ENCODE measurements around the gene PACS1.

PACS1 gene

DNA sequence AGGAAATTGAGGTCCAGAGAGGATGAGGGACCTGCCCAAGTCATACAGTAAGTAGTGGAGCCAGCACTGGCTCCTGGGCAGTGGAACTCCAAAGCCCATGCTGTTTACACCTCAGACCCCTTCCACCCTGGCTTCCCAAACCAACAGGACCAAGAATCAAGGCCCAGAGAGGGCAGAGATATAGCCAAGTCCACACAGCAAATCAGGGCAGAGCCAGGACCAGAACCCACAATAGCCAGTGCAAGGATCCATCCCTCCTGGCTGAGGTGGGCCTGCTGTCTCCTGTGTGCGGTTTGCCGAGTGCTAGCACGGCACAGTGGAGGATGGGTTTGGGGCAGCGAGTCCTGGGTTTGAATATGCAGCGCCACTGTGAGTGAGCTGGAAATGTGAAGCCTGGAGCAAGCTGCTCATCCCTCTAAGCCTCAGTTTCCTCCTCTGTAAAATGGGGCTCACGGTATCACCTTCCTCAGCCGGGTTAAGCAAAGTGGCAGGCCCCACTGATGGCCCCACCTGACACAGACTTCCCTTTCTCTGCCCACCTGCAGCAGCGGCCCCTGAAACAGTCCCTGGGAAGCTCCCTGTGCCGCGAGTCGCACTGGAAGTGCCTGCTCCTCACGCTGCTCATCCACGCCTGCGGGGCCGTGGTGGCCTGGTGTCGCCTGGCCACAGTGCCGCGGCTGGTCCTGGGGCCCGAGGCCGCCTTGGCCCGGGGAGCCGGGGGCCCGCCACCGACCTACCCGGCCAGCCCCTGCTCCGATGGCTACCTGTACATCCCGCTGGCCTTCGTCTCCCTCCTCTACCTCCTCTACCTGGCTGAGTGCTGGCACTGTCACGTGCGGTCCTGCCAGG is 223.9 kb downstream of the PACS1 start:
- Histone ChIP-seq H3K79me2 (ENCODE audit: control insufficient read depth, insufficient read depth, low read length) (no peaks in the 10 kb centered on the region), H3K4ac (ENCODE audit: low read depth, low read length) (no peak overlapping the region), H3K23ac (ENCODE audit: low read length) (no peak overlapping the region), H4K5ac (ENCODE audit: low read length) (no peak overlapping the region), H4K8ac (ENCODE audit: low read depth, low read length) (no peak overlapping the region), H2BK5ac (ENCODE audit: low read length) (no peak overlapping the region), H3K56ac (ENCODE audit: low read length) (no peak overlapping the region), H3K27ac (ENCODE audit: low read depth, low read length) (no peak overlapping the region), H2BK120ac (ENCODE audit: low read depth, low read length) (no peak overlapping the region), H3K27me3 (ENCODE audit: insufficient read depth, low read length, poor library complexity) (peaks cover 15% of the 10 kb centered on the region), H3K4me2 (ENCODE audit: low read length) (no peak overlapping the region), H2AK5ac (ENCODE audit: low read length) (no peak overlapping the region), H3K79me1 (ENCODE audit: low read length) (no peaks in the 10 kb centered on the region), H3K18ac (ENCODE audit: low read length) (no peak overlapping the region), H2BK15ac (replicated peaks; ENCODE audit: low read depth) (no peak overlapping the region), H3K9ac (ENCODE audit: low read length) (no peak overlapping the region), H3K4me3 (ENCODE audit: low read length) (no peak overlapping the region), H3K4me1 (ENCODE audit: control insufficient read depth, low read depth, low read length) (peaks cover 4% of the 10 kb centered on the region), H3K36me3 (ENCODE audit: control insufficient read depth, insufficient read depth, low read length) (no peaks in the 10 kb centered on the region)
- no peak for DNase-seq
- no CpG with 5 or more reads among the region's 30 CpGs for WGBS (ENCODE audit: extremely low coverage, insufficient coverage, low lambda C conversion rate)

Data from mesendoderm (in vitro differentiated cells).